ENCODE measurements around the gene NETO2. TPM values are rescaled to one million over a fixed set of nuclear protein-coding genes. Genes with fewer than 3 reads are reported as not detected.

The NETO2 gene
- total RNA-seq, 1 experiment from 2014 or later = 10.3 TPM

DNA sequence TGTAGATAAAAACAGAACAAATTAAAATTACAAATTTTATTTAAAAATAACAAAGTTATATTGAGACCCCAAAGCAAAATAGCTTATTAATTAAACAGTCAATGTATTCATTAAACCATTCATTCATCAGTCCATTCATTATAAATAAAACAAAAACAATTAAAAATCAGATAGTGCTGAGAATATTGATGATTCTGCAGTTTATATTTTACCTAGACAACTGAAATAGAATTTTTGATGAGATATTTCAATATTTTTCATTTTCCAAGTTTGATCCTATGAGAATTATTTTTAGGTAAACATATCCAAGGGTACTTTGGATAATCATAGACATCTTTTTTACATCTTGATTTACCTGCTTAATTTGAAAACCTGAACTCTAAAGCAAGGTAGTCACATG, 15.2 kb upstream of the NETO2 start:
- H3K4me3 ChIP-seq (replicated peaks in 1 of 2; ENCODE audit: low read depth in 1 of 2, low read length in 2 of 2) = no peak overlapping the region

GRCh38 chr16:47156680-47157215, 13.0 kb upstream of the NETO2 start:
- RAD21 ChIA-PET (ENCODE audit: low non-redundant PET in 1 of 2, low total read pairs in 2 of 2, uncharacterized antibody in 2 of 2, unreplicated experiment in 2 of 2) = no interaction called here
- Histone ChIP-seq H3K9ac (ENCODE audit: low read length) (no peak overlapping the region), H4K20me1 (ENCODE audit: insufficient read depth) (no peaks in the 10 kb centered on the region), H3K27me3 (ENCODE audit: insufficient read depth, low read length) (no peaks in the 10 kb centered on the region), H3K9me2 (ENCODE audit: insufficient read depth) (no peaks in the 10 kb centered on the region), H3K36me3 (ENCODE audit: control insufficient read depth in 1 of 2, insufficient read depth in 2 of 2, low read length in 2 of 2) (no peaks in the 10 kb centered on the region), H2AFZ (ENCODE audit: low read depth, low read length, poor library complexity, severe bottlenecking) (no peak overlapping the region), H3K79me2 (ENCODE audit: insufficient read depth, low read length) (no peaks in the 10 kb centered on the region), H3K9me3 (ENCODE audit: control insufficient read depth in 1 of 2, insufficient read depth in 1 of 2, low read depth in 1 of 2, low read length in 2 of 2) (no peaks in the 10 kb centered on the region; a peak in 1 of 4 replicates), H3K27ac (ENCODE audit: low read depth, low read length) (no peak overlapping the region), H3K4me2 (ENCODE audit: low read length) (no peak overlapping the region), H3K4me3 (replicated peaks in 1 of 2; ENCODE audit: low read depth in 1 of 2, low read length in 2 of 2) (no peak overlapping the region), H3K4me1 (ENCODE audit: control insufficient read depth in 1 of 2, insufficient read depth in 2 of 2, low read length in 2 of 2) (no peaks in the 10 kb centered on the region)
- ATAC-seq (no peak), DNase-seq (ENCODE audit: low read depth, low spot score) (no peak)
- intact Hi-C loops (cut with micrococcal nuclease) = no loop called here
- TF ChIP-seq, protein P1, sequence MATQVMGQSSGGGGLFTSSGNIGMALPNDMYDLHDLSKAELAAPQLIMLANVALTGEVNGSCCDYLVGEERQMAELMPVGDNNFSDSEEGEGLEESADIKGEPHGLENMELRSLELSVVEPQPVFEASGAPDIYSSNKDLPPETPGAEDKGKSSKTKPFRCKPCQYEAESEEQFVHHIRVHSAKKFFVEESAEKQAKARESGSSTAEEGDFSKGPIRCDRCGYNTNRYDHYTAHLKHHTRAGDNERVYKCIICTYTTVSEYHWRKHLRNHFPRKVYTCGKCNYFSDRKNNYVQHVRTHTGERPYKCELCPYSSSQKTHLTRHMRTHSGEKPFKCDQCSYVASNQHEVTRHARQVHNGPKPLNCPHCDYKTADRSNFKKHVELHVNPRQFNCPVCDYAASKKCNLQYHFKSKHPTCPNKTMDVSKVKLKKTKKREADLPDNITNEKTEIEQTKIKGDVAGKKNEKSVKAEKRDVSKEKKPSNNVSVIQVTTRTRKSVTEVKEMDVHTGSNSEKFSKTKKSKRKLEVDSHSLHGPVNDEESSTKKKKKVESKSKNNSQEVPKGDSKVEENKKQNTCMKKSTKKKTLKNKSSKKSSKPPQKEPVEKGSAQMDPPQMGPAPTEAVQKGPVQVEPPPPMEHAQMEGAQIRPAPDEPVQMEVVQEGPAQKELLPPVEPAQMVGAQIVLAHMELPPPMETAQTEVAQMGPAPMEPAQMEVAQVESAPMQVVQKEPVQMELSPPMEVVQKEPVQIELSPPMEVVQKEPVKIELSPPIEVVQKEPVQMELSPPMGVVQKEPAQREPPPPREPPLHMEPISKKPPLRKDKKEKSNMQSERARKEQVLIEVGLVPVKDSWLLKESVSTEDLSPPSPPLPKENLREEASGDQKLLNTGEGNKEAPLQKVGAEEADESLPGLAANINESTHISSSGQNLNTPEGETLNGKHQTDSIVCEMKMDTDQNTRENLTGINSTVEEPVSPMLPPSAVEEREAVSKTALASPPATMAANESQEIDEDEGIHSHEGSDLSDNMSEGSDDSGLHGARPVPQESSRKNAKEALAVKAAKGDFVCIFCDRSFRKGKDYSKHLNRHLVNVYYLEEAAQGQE (IDR thresholded peaks at IDR 0.05; ENCODE audit: low read depth) = no peak
- TF ChIP-seq, protein P2, sequence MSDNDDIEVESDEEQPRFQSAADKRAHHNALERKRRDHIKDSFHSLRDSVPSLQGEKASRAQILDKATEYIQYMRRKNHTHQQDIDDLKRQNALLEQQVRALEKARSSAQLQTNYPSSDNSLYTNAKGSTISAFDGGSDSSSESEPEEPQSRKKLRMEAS (IDR thresholded peaks at IDR 0.05) = no peak
- POLR2A ChIA-PET = no interaction called here
- no TSS peak for BruUV-seq (replicated peaks)
- CTCF ChIA-PET = no interaction called here

More for the DNA sequence above, 15.2 kb upstream of the NETO2 start:
- DNase-seq (ENCODE audit: low read depth, low spot score) = no peak
- H4K20me1 ChIP-seq (ENCODE audit: insufficient read depth) = no peaks in the 10 kb centered on the region
- H3K9me3 ChIP-seq (ENCODE audit: control insufficient read depth in 1 of 2, insufficient read depth in 1 of 2, low read depth in 1 of 2, low read length in 2 of 2) = no peaks in the 10 kb centered on the region
- POLR2A ChIA-PET = no interaction called here
- BruUV-seq (replicated peaks) = no TSS peak
- no peak overlapping the region for H3K4me2 ChIP-seq (ENCODE audit: low read length)
- TF ChIP-seq YY1 (IDR thresholded peaks at IDR 0.05; ENCODE audit: extremely low read depth, insufficient replicate concordance, low read depth, low read length) (no peak), POLR2A (IDR thresholded peaks at IDR 0.05; ENCODE audit: borderline replicate concordance, extremely low read depth, insufficient read depth, insufficient read length) (no peak), RAD21 (IDR thresholded peaks at IDR 0.05; ENCODE audit: low read depth) (no peak), SRF (IDR thresholded peaks at IDR 0.05; ENCODE audit: low read depth) (no peak), ZBTB33 (IDR thresholded peaks at IDR 0.05; ENCODE audit: extremely low read depth, insufficient replicate concordance, low read length) (no peak), SP1 (IDR thresholded peaks at IDR 0.05; ENCODE audit: low read depth) (no peak), EZH2 (IDR thresholded peaks at IDR 0.05) (no peak), EGR1 (IDR thresholded peaks at IDR 0.05; ENCODE audit: low read depth) (no peak)
- H3K9me2 ChIP-seq (ENCODE audit: insufficient read depth) = no peaks in the 10 kb centered on the region
- ATAC-seq = no peak
- intact Hi-C loops (cut with micrococcal nuclease) = no loop called here
- RAD21 ChIA-PET (ENCODE audit: low non-redundant PET in 1 of 2, low total read pairs in 2 of 2, uncharacterized antibody in 2 of 2, unreplicated experiment in 2 of 2) = no interaction called here
- CTCF ChIA-PET = no interaction called here
- no peaks in the 10 kb centered on the region for H3K27me3 ChIP-seq (ENCODE audit: insufficient read depth, low read length)
- H3K27ac ChIP-seq (ENCODE audit: low read depth, low read length) = no peak overlapping the region
- H3K36me3 ChIP-seq (ENCODE audit: control insufficient read depth in 1 of 2, insufficient read depth in 2 of 2, low read length in 2 of 2) = no peaks in the 10 kb centered on the region
- H3K79me2 ChIP-seq (ENCODE audit: insufficient read depth, low read length) = no peaks in the 10 kb centered on the region
- H3K4me1 ChIP-seq (ENCODE audit: control insufficient read depth in 1 of 2, insufficient read depth in 2 of 2, low read length in 2 of 2) = no peaks in the 10 kb centered on the region
- no peak overlapping the region for H2AFZ ChIP-seq (ENCODE audit: low read depth, low read length, poor library complexity, severe bottlenecking)
- H3K9ac ChIP-seq (ENCODE audit: low read length) = no peak overlapping the region

Data from HCT116 (cell line).